H1 (cell line): Measurements from ENCODE around the gene IDI1. TPM values are rescaled to one million over a fixed set of nuclear protein-coding genes. Genes with fewer than 3 reads are reported as not detected.

ENCODE experiments used
- CTCF ChIA-PET: fragments of 300-600 bp; sonication (Branson Sonifier 250); formaldehyde crosslinking; loops from one replicate; lab custom pipeline; 2021; ENCODE audit not compliant: partially characterized antibody; lab: Charles Lee
- POLR2A ChIA-PET: fragments of 300-600 bp; sonication (Branson Sonifier 250); formaldehyde crosslinking; loops from one replicate; lab custom pipeline; 2021; ENCODE audit warnings: inconsistent platforms; ENCODE audit not compliant: partially characterized antibody; lab: Charles Lee
- DNase-seq, 2 experiments: peaks; one replicate each; pipeline versions ENCODE4 v3.0.0 to v3.0.0-alpha.2; 2010 to 2022; ENCODE audit warnings: low spot score in 2 of 2, low read depth in 1 of 2, mixed read lengths in 1 of 2
- FAIRE-seq: peaks from 2 replicates; lab custom pipeline; 2011; peaks lifted over from hg19 to GRCh38; lab: Jason Lieb, UNC
- H2AFZ ChIP-seq: 2 replicates; pipeline ENCODE4 v1.8.1; 2012; ENCODE audit warnings: low read length, inconsistent platforms
- H2AK5ac ChIP-seq: 2 replicates; pipeline ENCODE4 v1.6.1; 2013; ENCODE audit warnings: low read depth, low read length
- H2BK120ac ChIP-seq: replicated peaks from 2 replicates; pipeline ENCODE3; 2013; ENCODE audit warnings: low read depth, low read length, inconsistent platforms
- H2BK12ac ChIP-seq: 2 replicates; pipeline ENCODE4 v1.6.1; 2013; ENCODE audit warnings: low read depth, low read length
- H2BK15ac ChIP-seq: 2 replicates; pipeline ENCODE4 v1.6.1; 2013; ENCODE audit warnings: low read length
- H2BK20ac ChIP-seq: 2 replicates; pipeline ENCODE4 v1.6.1; 2013; ENCODE audit warnings: low read length
- H2BK5ac ChIP-seq: 2 replicates; pipeline ENCODE4 v1.6.1; 2013; ENCODE audit warnings: low read depth, low read length
- H3K14ac ChIP-seq: 2 replicates; pipeline ENCODE4 v1.6.1; 2013; ENCODE audit warnings: inconsistent platforms; ENCODE audit not compliant: insufficient read length
- H3K18ac ChIP-seq: 2 replicates; pipeline ENCODE4 v1.6.1; 2013; ENCODE audit warnings: low read length; ENCODE audit errors: extremely low read depth
- H3K23ac ChIP-seq: 2 replicates; pipeline ENCODE4 v1.6.1; 2013; ENCODE audit warnings: inconsistent platforms; ENCODE audit not compliant: insufficient read length
- H3K23me2 ChIP-seq: 2 replicates; pipeline ENCODE4 v1.6.1; 2013; ENCODE audit warnings: low read depth, low read length
- H3K27ac ChIP-seq: 2 replicates; pipeline ENCODE4 v1.6.1; 2011; ENCODE audit warnings: low read depth, low read length, inconsistent platforms
- H3K27me3 ChIP-seq, 4 experiments: replicated peaks in 1 of 4; 1 replicate in 1 of 4; 2 replicates in 3 of 4; pipeline versions ENCODE4 v1.6.1 to v1.8.1; 2011 to 2013; ENCODE audit warnings: low read length in 3 of 4, mild to moderate bottlenecking in 3 of 4, inconsistent platforms in 2 of 4, mixed read lengths in 2 of 4, moderate library complexity in 1 of 4; ENCODE audit not compliant: control insufficient read depth in 3 of 4, insufficient read depth in 3 of 4; ENCODE audit errors: extremely low read depth in 1 of 4
- H3K36me3 ChIP-seq, 4 experiments: 2 replicates each; pipeline versions ENCODE4 v1.6.1 to v1.8.1; 2011 to 2013; ENCODE audit warnings: mild to moderate bottlenecking in 4 of 4, low read length in 3 of 4, moderate library complexity in 2 of 4, control low read depth in 1 of 4, inconsistent platforms in 1 of 4; ENCODE audit not compliant: insufficient read depth in 4 of 4, control insufficient read depth in 2 of 4
- H3K4ac ChIP-seq: replicated peaks from 2 replicates; pipeline ENCODE3; 2013; ENCODE audit warnings: low read length, low read depth, mixed read lengths, inconsistent platforms; ENCODE audit not compliant: insufficient read length
- H3K4me1 ChIP-seq, 4 experiments: replicated peaks in 1 of 4; 1 replicate in 1 of 4; 2 replicates in 3 of 4; pipeline versions ENCODE4 v1.6.1 to v1.8.1; 2011 to 2013; ENCODE audit warnings: low read length in 3 of 4, inconsistent platforms in 2 of 4, mixed read lengths in 1 of 4; ENCODE audit not compliant: insufficient read depth in 4 of 4, control insufficient read depth in 3 of 4
- H3K4me2 ChIP-seq, 2 experiments: 2 replicates each; pipeline versions ENCODE4 v1.6.1 to v1.8.1; 2011 to 2013; ENCODE audit warnings: low read depth in 2 of 2, low read length in 2 of 2, control low read depth in 1 of 2, inconsistent platforms in 1 of 2, mild to moderate bottlenecking in 1 of 2; ENCODE audit not compliant: insufficient read depth in 1 of 2
- H3K4me3 ChIP-seq, 4 experiments: fragments of 200-600, 300-600 bp in 1 of 4; sonication (generic), shearing (Covaris generic), sonication (Bioruptor Twin) in 1 of 4; 2 replicates each; pipeline versions ENCODE4 v1.5.1 to v1.8.1; 2011 to 2016; ENCODE audit warnings: low read length in 4 of 4, low read depth in 3 of 4, control low read depth in 2 of 4, inconsistent platforms in 2 of 4, mild to moderate bottlenecking in 2 of 4, mixed read lengths in 1 of 4, moderate library complexity in 1 of 4; ENCODE audit not compliant: insufficient read depth in 2 of 4; ENCODE audit errors: extremely low read depth in 1 of 4
- H3K56ac ChIP-seq: replicated peaks from 2 replicates; pipeline ENCODE3; 2013; ENCODE audit warnings: low read depth, mild to moderate bottlenecking, mixed read lengths, low read length, inconsistent platforms; ENCODE audit not compliant: insufficient read length
- H3K79me1 ChIP-seq: 2 replicates; pipeline ENCODE4 v1.6.1; 2013; ENCODE audit warnings: low read depth, low read length, control low read depth
- H3K79me2 ChIP-seq, 2 experiments: 2 replicates each; pipeline versions ENCODE4 v1.6.1 to v1.8.1; 2012 to 2013; ENCODE audit warnings: low read length in 2 of 2, mild to moderate bottlenecking in 2 of 2, inconsistent platforms in 1 of 2; ENCODE audit not compliant: insufficient read depth in 2 of 2, control insufficient read depth in 1 of 2
- H3K9ac ChIP-seq, 4 experiments: replicated peaks in 1 of 4; 1 replicate in 1 of 4; 2 replicates in 3 of 4; pipeline versions ENCODE4 v1.6.1 to v1.8.1; 2011 to 2013; ENCODE audit warnings: low read depth in 3 of 4, low read length in 3 of 4, control low read depth in 2 of 4, mild to moderate bottlenecking in 2 of 4, moderate library complexity in 2 of 4, inconsistent platforms in 1 of 4; ENCODE audit errors: extremely low read depth in 1 of 4
- H3K9me3 ChIP-seq, 2 experiments: 2 replicates each; pipeline versions ENCODE4 v1.6.1 to v1.8.1; 2012 to 2013; ENCODE audit warnings: mild to moderate bottlenecking in 2 of 2, moderate library complexity in 2 of 2, control low read depth in 1 of 2, inconsistent platforms in 1 of 2, low read depth in 1 of 2, low read length in 1 of 2, mixed read lengths in 1 of 2; ENCODE audit not compliant: insufficient read depth in 2 of 2
- H4K20me1 ChIP-seq, 2 experiments: replicated peaks in 1 of 2; 2 replicates each; pipeline versions ENCODE3 to v1.8.1; 2011 to 2013; ENCODE audit warnings: inconsistent platforms in 2 of 2, low read length in 2 of 2, mild to moderate bottlenecking in 1 of 2; ENCODE audit not compliant: insufficient read depth in 2 of 2, control insufficient read depth in 1 of 2
- H4K5ac ChIP-seq: 2 replicates; pipeline ENCODE4 v1.6.1; 2013; ENCODE audit warnings: low read length, low read depth, mixed read lengths, inconsistent platforms; ENCODE audit not compliant: insufficient read length
- H4K8ac ChIP-seq: 2 replicates; pipeline ENCODE4 v1.8.0; 2013; ENCODE audit warnings: mild to moderate bottlenecking, moderate library complexity, low read length, inconsistent platforms; ENCODE audit not compliant: insufficient read depth; ENCODE audit errors: extremely low read depth
- H4K91ac ChIP-seq: replicated peaks from 2 replicates; pipeline ENCODE3; 2013; ENCODE audit warnings: low read length, mixed read lengths, inconsistent platforms; ENCODE audit not compliant: insufficient read length
- ATF2 ChIP-seq: IDR thresholded peaks from 2 replicates; pipeline ENCODE4 v1.6.1; 2012; ENCODE audit warnings: low read length, inconsistent platforms
- CEBPB ChIP-seq: IDR thresholded peaks from 2 replicates; pipeline ENCODE4 v1.6.1; 2012; ENCODE audit warnings: low read depth, low read length
- CTCF ChIP-seq, 3 experiments: IDR thresholded peaks; 1 replicate in 2 of 3; 2 replicates in 1 of 3; pipeline versions ENCODE4 v1.5.1 to v1.6.1; 2011; ENCODE audit warnings: low read length in 3 of 3, mild to moderate bottlenecking in 3 of 3, inconsistent platforms in 2 of 3, low read depth in 1 of 3, moderate library complexity in 1 of 3; ENCODE audit not compliant: insufficient read depth in 1 of 3; ENCODE audit errors: control extremely low read depth in 1 of 3
- KDM1A ChIP-seq: fragments of 200-600, 300-600 bp; sonication (generic); IDR thresholded peaks from 2 replicates; pipeline ENCODE4 v1.7.1; 2016; ENCODE audit warnings: mild to moderate bottlenecking, low read length, borderline replicate concordance
- PHF8 ChIP-seq: fragments of 200-600 bp; sonication (generic); conservative IDR thresholded peaks from 2 replicates; pipeline ENCODE4 v1.7.1; 2012; ENCODE audit warnings: low read depth, mild to moderate bottlenecking, inconsistent platforms, low read length, moderate library complexity
- SRF ChIP-seq: IDR thresholded peaks from 2 replicates; pipeline ENCODE4 v1.6.1; 2011; ENCODE audit warnings: mild to moderate bottlenecking, low read depth, low read length, moderate library complexity
- TBP ChIP-seq: IDR thresholded peaks from 2 replicates; pipeline ENCODE4 v1.6.1; 2011; ENCODE audit warnings: low read depth, low read length, improper control_type of control experiment
- USF2 ChIP-seq: IDR thresholded peaks from 2 replicates; pipeline ENCODE4 v1.6.1; 2011; ENCODE audit warnings: low read length, improper control_type of control experiment
- YY1 ChIP-seq: IDR thresholded peaks from 2 replicates; pipeline ENCODE4 v1.6.1; 2011; ENCODE audit warnings: low read depth, mild to moderate bottlenecking, low read length
- WGBS, 2 experiments: shearing (Covaris generic) in 1 of 2; methylation state at CpG; one replicate each; pipeline versions ENCODE4 v1.1.6 to v1.1.7; 2013 to 2015; ENCODE audit warnings: low lambda C conversion rate in 2 of 2, mixed read lengths in 2 of 2, inconsistent platforms in 1 of 2, low coverage in 1 of 2, missing lambda C conversion rate in 1 of 2; ENCODE audit not compliant: insufficient replicate concordance in 2 of 2, insufficient coverage in 1 of 2, insufficient read length in 1 of 2; ENCODE audit errors: extremely low coverage in 1 of 2, missing lambda C conversion rate in 1 of 2; 5-methylcytosine and 5-hydroxymethylcytosine counted together
- polyA plus RNA-seq, 7 experiments: library from polyadenylated mRNA; depleted of rRNA in 3 of 7; stranded (reverse) in 5 of 7; unstranded in 2 of 7; fragments of >200 nt in 5 of 7; fragments of 200-250 nt in 2 of 7; gene quantifications; 1 replicate in 5 of 7; 2 replicates in 1 of 7; 4 replicates in 1 of 7; pipeline versions ENCODE4 v1.2.1 to v1.2.3, GENCODE V29; 2011 to 2013; ENCODE audit warnings: missing spikeins in 2 of 7, mixed read lengths in 2 of 7
- total RNA-seq: library from RNA; stranded (reverse); fragmentation: NEBNext Ultra II Directional; extraction: Animal tissue kit (Norgen Biotek cat#: 25700); gene quantifications from 2 replicates; pipeline ENCODE4 v1.2.1, GENCODE V29; 2021

The IDI1 gene
- total and polyA plus RNA-seq, 2 of the 8 experiments (the other 6 are each of a cell fraction or from before 2014, with no cell fraction given): 35.3 to 56.6 TPM

GRCh38 chr10:1035201-1035600 is 13.7 kb downstream of the IDI1 start:
- Histone ChIP-seq H3K9me3 (no peaks in the 10 kb centered on the region), H4K5ac (no peak overlapping the region), H2BK5ac (no peak overlapping the region), H3K4me3 (no peak overlapping the region), H4K8ac (no peak overlapping the region; the same call in none of the 2 replicates), H3K36me3 (peaks cover 0 to 9% (median 4%) of the 10 kb centered on the region in 4 experiments; a peak in 4 of 8 replicates), H3K56ac (no peak overlapping the region), H3K4ac (no peak overlapping the region), H3K27ac (no peak overlapping the region), H2BK15ac (no peak overlapping the region), H3K23me2 (no peaks in the 10 kb centered on the region), H3K14ac (no peak overlapping the region), H4K91ac (no peak overlapping the region), H3K23ac (no peak overlapping the region), H3K4me2 (no peak overlapping the region), H3K4me1 (no peaks in the 10 kb centered on the region; a peak in 1 of 7 replicates), H4K20me1 (peaks cover 2 to 6% of the 10 kb centered on the region in 2 experiments), H3K27me3 (no peaks in the 10 kb centered on the region), H2BK120ac (no peak overlapping the region), H2BK12ac (no peak overlapping the region), H3K79me2 (no peaks in the 10 kb centered on the region), H2AK5ac (no peak overlapping the region), H2BK20ac (no peak overlapping the region), H3K18ac (no peak overlapping the region), H3K9ac (no peak overlapping the region), H2AFZ (no peak overlapping the region), H3K79me1 (no peaks in the 10 kb centered on the region; the same call in 1 of the 2 replicates)
- CTCF ChIA-PET: no interaction called here
- 72% methylated on average over 6 of the region's 6 CpGs; no CpG with 5 or more reads in 1 of the 2 experiments for WGBS, 2 experiments
- POLR2A ChIA-PET: interaction anchor here (1.1 to 1.5 kb wide), 5 partner anchors 8 to 45 kb away, joined by 3 to 5 read pairs (median 4); partner anchors contain the start of gene IDI1
- no peak for DNase-seq
- FAIRE-seq: no peak
- TF ChIP-seq ATF2 (no peak), TBP (no peak), CEBPB (no peak), PHF8 (no peak), CTCF (IDR thresholded peaks at IDR 0.05; ENCODE audit: control extremely low read depth in 1 of 3, insufficient read depth in 1 of 3, low read depth in 1 of 3, low read length in 3 of 3) (no peak), KDM1A (no peak), USF2 (no peak), SRF (no peak), YY1 (no peak)
